ENCODE measurements around the gene TMEM11. TPM values are rescaled to one million over a fixed set of nuclear protein-coding genes. Genes with fewer than 3 reads are reported as not detected.

The TMEM11 gene
- total and polyA plus RNA-seq, 2 of the 8 experiments (the other 6 are each of a cell fraction or from before 2014, with no cell fraction given) = 33.3 to 90.4 TPM

DNA sequence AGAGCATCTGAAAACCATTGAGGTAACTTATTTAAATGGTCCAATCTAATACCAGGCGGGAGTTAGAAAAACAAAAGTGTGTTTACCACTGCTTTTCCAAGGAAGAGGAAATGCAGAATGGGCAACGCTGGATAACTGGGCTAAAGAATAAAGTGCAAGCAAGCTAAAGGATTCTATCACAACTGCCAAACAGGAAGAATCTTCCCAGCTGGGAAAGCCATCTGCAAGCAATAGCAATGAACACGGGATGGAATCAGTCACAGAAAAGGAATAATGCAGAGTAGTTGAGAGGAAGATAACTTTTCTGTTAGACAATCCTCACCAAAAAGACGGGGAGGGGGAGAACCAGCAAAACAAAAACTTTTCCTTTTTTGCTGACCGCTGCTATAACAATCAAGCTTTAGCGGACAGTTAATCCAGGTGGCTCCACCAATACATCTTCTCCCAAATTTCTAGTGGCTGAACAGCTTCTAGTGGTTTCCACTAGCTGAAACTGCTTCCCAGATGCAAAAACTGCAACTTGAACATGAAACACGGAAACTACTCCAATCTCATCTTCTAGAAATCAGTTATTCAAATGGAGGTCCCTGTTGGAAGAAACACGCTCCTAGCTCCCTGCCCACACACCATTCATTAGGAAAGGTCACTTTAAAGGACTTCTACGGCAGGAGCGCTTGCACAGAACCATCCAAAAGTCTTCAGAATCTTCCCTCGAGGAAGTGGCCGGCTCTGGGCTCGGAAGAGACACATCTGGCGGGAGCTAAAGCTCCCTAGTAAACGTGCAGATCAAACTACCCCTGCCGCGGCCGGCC lies 929 bp downstream of the TMEM11 start:
- no peak overlapping the region for H3K18ac ChIP-seq (ENCODE audit: extremely low read depth, low read length)
- no peak overlapping the region for H2BK20ac ChIP-seq (ENCODE audit: low read length)
- H4K20me1 ChIP-seq (replicated peaks in 1 of 2; ENCODE audit: control insufficient read depth in 1 of 2, insufficient read depth in 2 of 2, low read length in 2 of 2) = peaks cover 29 to 32% of the 10 kb centered on the region in 2 experiments
- H2BK12ac ChIP-seq (ENCODE audit: low read depth, low read length) = no peak overlapping the region
- CTCF ChIA-PET (ENCODE audit: partially characterized antibody) = interaction anchor here (0.6 to 3.6 kb wide), 6 partner anchors 9 to 174 kb away, joined by 3 to 28 read pairs (median 3); no protein-coding TSS in a partner anchor
- peak overlapping the region; percentile 71 for H3K56ac ChIP-seq (replicated peaks; ENCODE audit: insufficient read length, low read depth, low read length)
- H3K27me3 ChIP-seq (replicated peaks in 1 of 4; ENCODE audit: control insufficient read depth in 3 of 4, extremely low read depth in 1 of 4, insufficient read depth in 3 of 4, low read length in 3 of 4) = no peaks in the 10 kb centered on the region
- H3K9me3 ChIP-seq (ENCODE audit: insufficient read depth in 2 of 2, low read depth in 1 of 2, low read length in 1 of 2) = no peaks in the 10 kb centered on the region
- DNase-seq (ENCODE audit: low read depth in 1 of 2, low spot score in 2 of 2) = no peak
- H3K4ac ChIP-seq (replicated peaks; ENCODE audit: insufficient read length, low read depth, low read length) = peak overlapping the region; percentile 12
- WGBS, 2 experiments (ENCODE audit: extremely low coverage in 1 of 2, insufficient coverage in 1 of 2, insufficient read length in 1 of 2, insufficient replicate concordance in 2 of 2, low coverage in 1 of 2, low lambda C conversion rate in 2 of 2, missing lambda C conversion rate in 1 of 2) = 18% methylated on average over 13 of the region's 18 CpGs; no CpG with 5 or more reads in 1 of the 2 experiments
- peak overlapping the region; percentile 85 to 97 (median 92) for H3K4me3 ChIP-seq (ENCODE audit: extremely low read depth in 1 of 4, insufficient read depth in 2 of 4, low read depth in 3 of 4, low read length in 4 of 4)
- FAIRE-seq = no peak
- POLR2A ChIA-PET (ENCODE audit: partially characterized antibody) = interaction anchor here (0.8 to 4.9 kb wide), 18 partner anchors 8 to 170 kb away, joined by 3 to 42 read pairs (median 5); partner anchors contain the start of gene USP22
- peak overlapping the region; percentile 93; the same call in 1 of the 2 replicates for H2BK5ac ChIP-seq (ENCODE audit: low read depth, low read length)
- H3K4me1 ChIP-seq (replicated peaks in 1 of 4; ENCODE audit: control insufficient read depth in 3 of 4, insufficient read depth in 4 of 4, low read length in 3 of 4) = peaks cover 0 to 14% (median 5%) of the 10 kb centered on the region in 4 experiments; a peak in 4 of 7 replicates
- peak overlapping the region; percentile 98 for H4K8ac ChIP-seq (ENCODE audit: extremely low read depth, insufficient read depth, low read length)
- no peak overlapping the region for H4K5ac ChIP-seq (ENCODE audit: insufficient read length, low read depth, low read length)
- H3K9ac ChIP-seq (replicated peaks in 1 of 4; ENCODE audit: extremely low read depth in 1 of 4, low read depth in 3 of 4, low read length in 3 of 4) = peak overlapping the region; percentile 91 to 96 (median 94)
- peaks cover 0 to 18% (median 4%) of the 10 kb centered on the region in 4 experiments; a peak in 4 of 8 replicates for H3K36me3 ChIP-seq (ENCODE audit: control insufficient read depth in 2 of 4, insufficient read depth in 4 of 4, low read length in 3 of 4)
- peaks cover 50 to 59% of the 10 kb centered on the region in 2 experiments for H3K79me2 ChIP-seq (ENCODE audit: control insufficient read depth in 1 of 2, insufficient read depth in 2 of 2, low read length in 2 of 2)
- peak overlapping the region; percentile 87 to 89 for H3K4me2 ChIP-seq (ENCODE audit: insufficient read depth in 1 of 2, low read depth in 2 of 2, low read length in 2 of 2)
- peaks cover 8% of the 10 kb centered on the region for H3K23me2 ChIP-seq (ENCODE audit: low read depth, low read length)
- no peak overlapping the region for H3K23ac ChIP-seq (ENCODE audit: insufficient read length)
- peak overlapping the region; percentile 97 for H3K27ac ChIP-seq (ENCODE audit: low read depth, low read length)
- no peak overlapping the region for H4K91ac ChIP-seq (replicated peaks; ENCODE audit: insufficient read length, low read length)
- H2AK5ac ChIP-seq (ENCODE audit: low read depth, low read length) = no peak overlapping the region
- H2BK15ac ChIP-seq (ENCODE audit: low read length) = no peak overlapping the region
- H2AFZ ChIP-seq (ENCODE audit: low read length) = no peak overlapping the region
- no peak overlapping the region for H2BK120ac ChIP-seq (replicated peaks; ENCODE audit: low read depth, low read length)
- no peak overlapping the region for H3K14ac ChIP-seq (ENCODE audit: insufficient read length)
- H3K79me1 ChIP-seq (ENCODE audit: low read depth, low read length) = peaks cover 18% of the 10 kb centered on the region
- TF ChIP-seq TCF12 (IDR thresholded peaks at IDR 0.05; ENCODE audit: low read depth, low read length) (no peak), BACH1 (IDR thresholded peaks at IDR 0.05; ENCODE audit: low read length) (no peak), CTBP2 (IDR thresholded peaks at IDR 0.05; ENCODE audit: borderline replicate concordance, insufficient read depth, insufficient read length, low read length) (no peak), BRCA1 (IDR thresholded peaks at IDR 0.05; ENCODE audit: low read depth, low read length) (no peak), SIN3A (conservative IDR thresholded peaks at IDR 0.05 in 1 of 2, IDR thresholded peaks at IDR 0.05 in 1 of 2; ENCODE audit: low read depth in 1 of 2, low read length in 2 of 2) (no peak), CHD1 (IDR thresholded peaks at IDR 0.05; ENCODE audit: low read depth, low read length) (no peak), SAP30 (IDR thresholded peaks at IDR 0.05; ENCODE audit: insufficient read depth, insufficient replicate concordance, low read length) (no peak), HDAC2 (IDR thresholded peaks at IDR 0.05; ENCODE audit: borderline replicate concordance in 1 of 2, low read depth in 2 of 2, low read length in 2 of 2) (no peak)
- TF ChIP-seq, protein P1, sequence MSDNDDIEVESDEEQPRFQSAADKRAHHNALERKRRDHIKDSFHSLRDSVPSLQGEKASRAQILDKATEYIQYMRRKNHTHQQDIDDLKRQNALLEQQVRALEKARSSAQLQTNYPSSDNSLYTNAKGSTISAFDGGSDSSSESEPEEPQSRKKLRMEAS (IDR thresholded peaks at IDR 0.05) = no peak
- TF ChIP-seq, protein P2, sequence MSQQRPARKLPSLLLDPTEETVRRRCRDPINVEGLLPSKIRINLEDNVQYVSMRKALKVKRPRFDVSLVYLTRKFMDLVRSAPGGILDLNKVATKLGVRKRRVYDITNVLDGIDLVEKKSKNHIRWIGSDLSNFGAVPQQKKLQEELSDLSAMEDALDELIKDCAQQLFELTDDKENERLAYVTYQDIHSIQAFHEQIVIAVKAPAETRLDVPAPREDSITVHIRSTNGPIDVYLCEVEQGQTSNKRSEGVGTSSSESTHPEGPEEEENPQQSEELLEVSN (IDR thresholded peaks at IDR 0.05) = no peak

All from H1 (cell line).